Activated naive CD4-positive, alpha-beta T cell treated with anti-CD3 and anti-CD28 coated beads, Interleukin-2, amount 10 ng/mL, durations not matched to agents 7 days and 5 days (primary cell): ENCODE results near the gene KLHDC2.

ENCODE experiments used
- CTCF ChIA-PET: fragments of 350-600 bp; sonication (Branson Sonifier 250); formaldehyde crosslinking; loops from one replicate; lab custom pipeline; 2021; ENCODE audit warnings: antibody characterized with exemption; lab: Charles Lee
- DNase-seq: peaks from one replicate; pipeline ENCODE4 v3.0.0-alpha.2; 2020
- H3K27ac Mint-ChIP-seq: one replicate; pipeline ENCODE4 v1.8.0; 2021; ENCODE audit warnings: mild to moderate bottlenecking, moderate library complexity, mixed read lengths
- H3K27me3 Mint-ChIP-seq: one replicate; pipeline ENCODE4 v1.8.0; 2021; ENCODE audit warnings: mild to moderate bottlenecking, mixed read lengths
- H3K36me3 Mint-ChIP-seq: one replicate; pipeline ENCODE4 v1.8.0; 2021; ENCODE audit warnings: mixed read lengths
- H3K4me1 Mint-ChIP-seq: one replicate; pipeline ENCODE4 v1.8.0; 2021; ENCODE audit warnings: mixed read lengths
- H3K4me3 Mint-ChIP-seq: one replicate; pipeline ENCODE4 v1.8.0; 2021; ENCODE audit warnings: mild to moderate bottlenecking, moderate library complexity, mixed read lengths
- H3K9me3 Mint-ChIP-seq: one replicate; pipeline ENCODE4 v1.8.0; 2021; ENCODE audit warnings: mixed read lengths

The KLHDC2 gene

GRCh38 chr14:49816844-49817243, 48.9 kb downstream of the KLHDC2 start:
- no peaks in the 10 kb centered on the region for H3K4me1 Mint-ChIP-seq
- CTCF ChIA-PET = no interaction called here
- peaks cover 10% of the 10 kb centered on the region for H3K9me3 Mint-ChIP-seq
- no peak overlapping the region for H3K4me3 Mint-ChIP-seq
- no peak for DNase-seq
- H3K27ac Mint-ChIP-seq = no peak overlapping the region
- peaks cover 70% of the 10 kb centered on the region for H3K36me3 Mint-ChIP-seq
- H3K27me3 Mint-ChIP-seq = no peaks in the 10 kb centered on the region

- H3K27ac Mint-ChIP-seq = peak overlapping the region; percentile 42
- DNase-seq = no peak
- no peaks in the 10 kb centered on the region for H3K4me1 Mint-ChIP-seq
- no peaks in the 10 kb centered on the region for H3K27me3 Mint-ChIP-seq
- H3K9me3 Mint-ChIP-seq = peaks cover 10% of the 10 kb centered on the region
- CTCF ChIA-PET = no interaction called here
- no peak overlapping the region for H3K4me3 Mint-ChIP-seq
- H3K36me3 Mint-ChIP-seq = peaks cover 60% of the 10 kb centered on the region
Measured at GRCh38 chr14:49820176-49820575, 52.2 kb downstream of the KLHDC2 start.

GRCh38 chr14:49828640-49829039, 60.7 kb downstream of the KLHDC2 start:
- no peaks in the 10 kb centered on the region for H3K9me3 Mint-ChIP-seq
- H3K27ac Mint-ChIP-seq = no peak overlapping the region
- CTCF ChIA-PET = interaction anchor here (0.9 to 2.0 kb wide), 5 partner anchors 20 to 367 kb away, joined by 3 to 20 read pairs (median 5); partner anchors contain the start of genes DNAAF2 and NEMF
- no peaks in the 10 kb centered on the region for H3K4me1 Mint-ChIP-seq
- peaks cover 55% of the 10 kb centered on the region for H3K36me3 Mint-ChIP-seq
- no peak overlapping the region for H3K4me3 Mint-ChIP-seq
- no peaks in the 10 kb centered on the region for H3K27me3 Mint-ChIP-seq
- no peak for DNase-seq
